Natural killer cell (primary cell): Measurements from ENCODE around the gene PTPRB. TPM values are rescaled to one million over a fixed set of nuclear protein-coding genes. Genes with fewer than 3 reads are reported as not detected.

ENCODE experiments used
- ATAC-seq, 3 donors: fragments of 150-1000 bp in 2 of 3; fragments of 200-7000 bp in 1 of 3; cut with Tn5 transposase; 1 replicate in 1 of 3; 2 replicates in 2 of 3; pipeline ENCODE4 v1.10.0; 2021; ENCODE audit warnings: mild to moderate bottlenecking in 2 of 3, moderate library complexity in 2 of 3
- DNase-seq, 2 donors: peaks; one replicate each; pipeline versions ENCODE4 v3.0.0 to v3.0.0-alpha.2; 2013 to 2021; ENCODE audit warnings: mixed read lengths in 1 of 2
- H3K27ac ChIP-seq: one replicate; pipeline ENCODE4 v1.5.1; 2013; ENCODE audit warnings: mild to moderate bottlenecking, low read length
- H3K27me3 ChIP-seq: one replicate; pipeline ENCODE4 v1.6.1; 2013; ENCODE audit warnings: low read length; ENCODE audit not compliant: control insufficient read depth, insufficient read depth
- H3K36me3 ChIP-seq: one replicate; pipeline ENCODE4 v1.6.1; 2013; ENCODE audit warnings: low read length; ENCODE audit not compliant: control insufficient read depth, insufficient read depth
- H3K4me1 ChIP-seq: one replicate; pipeline ENCODE4 v1.6.1; 2013; ENCODE audit warnings: low read length; ENCODE audit not compliant: control insufficient read depth, insufficient read depth
- H3K4me3 ChIP-seq: one replicate; pipeline ENCODE4 v1.5.1; 2013; ENCODE audit warnings: low read length
- H3K9me3 ChIP-seq: one replicate; pipeline ENCODE4 v1.6.1; 2013; ENCODE audit warnings: low read length; ENCODE audit not compliant: control insufficient read depth, insufficient read depth
- H3K27ac Mint-ChIP-seq, 2 donors: one replicate each; pipeline ENCODE4 v1.8.0; 2022; ENCODE audit warnings: mild to moderate bottlenecking in 2 of 2, mixed read lengths in 2 of 2, moderate library complexity in 1 of 2
- H3K27me3 Mint-ChIP-seq, 2 donors: one replicate each; pipeline ENCODE4 v1.8.0; 2022; ENCODE audit warnings: low read depth in 2 of 2, mixed read lengths in 2 of 2
- H3K36me3 Mint-ChIP-seq: one replicate; pipeline ENCODE4 v1.8.0; 2022; ENCODE audit warnings: mixed read lengths
- H3K4me1 Mint-ChIP-seq, 2 donors: one replicate each; pipeline ENCODE4 v1.8.0; 2022; ENCODE audit warnings: mixed read lengths in 2 of 2
- H3K4me3 Mint-ChIP-seq: one replicate; pipeline ENCODE4 v1.8.0; 2022; ENCODE audit warnings: mild to moderate bottlenecking, moderate library complexity, mixed read lengths
- H3K9me3 Mint-ChIP-seq, 2 donors: one replicate each; pipeline ENCODE4 v1.8.0; 2022; ENCODE audit warnings: mixed read lengths in 2 of 2
- CTCF ChIP-seq: fragments of 200-600 bp; IDR thresholded peaks from one replicate; pipeline ENCODE4 v1.8.0; 2022; ENCODE audit warnings: antibody characterized with exemption
- WGBS: methylation state at CpG from one replicate; pipeline ENCODE4 v1.1.7; 2013; ENCODE audit warnings: missing lambda C conversion rate; ENCODE audit not compliant: insufficient coverage; 5-methylcytosine and 5-hydroxymethylcytosine counted together
- intact Hi-C: fragments of 100-400 bp; cut with micrococcal nuclease; formaldehyde crosslinking; loops from one replicate; pipeline ENCODE4 v1.14.2; 2022
- total RNA-seq, 4 donors: library from RNA; stranded (reverse); fragments of 120-200 nt in 1 of 4; gene quantifications; one replicate each; pipeline versions ENCODE4 v1.2.3 to v1.2.4, GENCODE V29; 2013 to 2022

The PTPRB gene
- total RNA-seq, 3 donors from 2014 or later (not counting 1 experiment from before 2014, with no cell fraction given) = 2.3 to 7.8 (median 5.5) TPM

DNA sequence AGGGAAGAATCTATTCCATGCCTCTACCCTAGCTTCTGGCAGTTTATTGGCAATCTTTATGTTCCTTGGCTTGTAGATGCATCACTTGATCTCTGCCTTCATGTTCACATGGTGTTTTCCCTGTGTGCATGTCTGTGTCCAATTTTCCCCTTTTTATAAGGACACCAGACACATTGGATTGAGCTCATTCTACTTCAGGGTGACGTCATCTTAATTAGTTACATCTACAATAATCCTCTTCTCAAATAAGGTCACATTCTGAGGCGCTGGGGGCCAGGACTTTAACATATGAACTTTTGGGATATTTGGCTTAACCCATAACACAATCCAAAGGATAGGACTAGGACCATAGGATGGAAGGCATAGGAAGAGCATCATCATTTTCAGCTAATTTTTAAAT lies 169.8 kb downstream of the PTPRB start:
- intact Hi-C loops = no loop called here
- no peak for DNase-seq
- TF ChIP-seq CTCF = no peak

DNA sequence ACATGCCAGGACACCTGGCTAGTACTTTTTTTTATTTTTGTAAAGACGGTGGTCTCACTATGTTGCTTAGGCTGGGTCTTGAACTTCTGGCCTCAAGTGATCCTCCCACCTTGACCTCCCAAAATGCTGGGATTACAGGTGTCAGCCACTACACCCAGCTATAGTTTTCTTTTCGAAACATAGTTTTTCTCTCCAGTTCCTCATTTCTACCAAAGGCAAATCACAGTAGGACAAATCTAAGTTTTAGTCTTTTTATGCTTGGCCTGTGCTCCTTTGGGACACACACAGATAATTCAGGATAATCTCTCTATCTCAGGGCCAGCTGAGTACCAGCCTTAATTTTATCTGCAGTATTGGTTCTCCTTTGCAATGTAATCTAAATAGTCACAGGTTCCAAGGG lies 170.5 kb downstream of the PTPRB start:
- DNase-seq = no peak
- no peaks in the 10 kb centered on the region for H3K9me3 Mint-ChIP-seq

More for the DNA sequence above, 169.8 kb downstream of the PTPRB start:
- Mint-ChIP-seq H3K4me1 (no peaks in the 10 kb centered on the region), H3K9me3 (no peaks in the 10 kb centered on the region), H3K4me3 (no peak overlapping the region), H3K27me3 (peaks cover 2 to 6% of the 10 kb centered on the region in 2 donors), H3K27ac (no peak overlapping the region), H3K36me3 (no peaks in the 10 kb centered on the region)
- Histone ChIP-seq H3K4me1 (no peaks in the 10 kb centered on the region), H3K27ac (no peak overlapping the region), H3K9me3 (peaks cover 8% of the 10 kb centered on the region), H3K36me3 (no peaks in the 10 kb centered on the region), H3K27me3 (no peaks in the 10 kb centered on the region), H3K4me3 (no peak overlapping the region)
- ATAC-seq = no peak
- WGBS = 96% methylated on average over 2 of the region's 2 CpGs

More for the DNA sequence above, 170.5 kb downstream of the PTPRB start:
- Histone ChIP-seq H3K27ac (no peak overlapping the region), H3K36me3 (no peaks in the 10 kb centered on the region), H3K4me1 (no peaks in the 10 kb centered on the region), H3K9me3 (peaks cover 8% of the 10 kb centered on the region), H3K27me3 (no peaks in the 10 kb centered on the region), H3K4me3 (no peak overlapping the region)
- Mint-ChIP-seq H3K4me1 (no peaks in the 10 kb centered on the region), H3K27me3 (peaks cover 0 to 4% of the 10 kb centered on the region in 2 donors), H3K36me3 (no peaks in the 10 kb centered on the region), H3K27ac (no peak overlapping the region), H3K4me3 (no peak overlapping the region)
- WGBS = 77% methylated on average over 2 of the region's 2 CpGs
- no peak for TF ChIP-seq CTCF
- intact Hi-C loops = no loop called here
- no peak for ATAC-seq
